ENCODE data around the gene TRIP13.

DNA sequence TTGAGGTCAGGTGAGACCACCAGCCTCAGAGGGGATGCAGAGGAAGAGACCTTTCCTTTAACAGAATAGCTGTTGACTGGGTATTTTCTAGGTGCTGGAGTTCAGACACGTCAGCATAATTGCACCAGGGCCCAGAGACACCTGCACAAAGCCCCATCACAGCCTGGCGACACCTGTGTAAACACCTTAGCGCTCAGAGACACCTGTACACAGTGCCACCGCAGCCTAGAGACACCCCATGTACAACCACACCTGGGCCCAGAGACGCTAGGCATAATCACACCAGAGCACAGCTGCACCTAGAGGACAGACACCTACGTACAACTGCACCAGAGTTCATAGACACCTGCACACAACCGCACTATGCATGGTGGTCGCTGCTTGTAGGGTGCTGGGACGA lies 1.0 kb downstream of the TRIP13 start:
- TF ChIP-seq POLR2AphosphoS5 (IDR thresholded peaks at IDR 0.05; ENCODE audit: borderline replicate concordance, low read depth, low read length) (no peak), EZH2 (IDR thresholded peaks at IDR 0.05) (no peak), FOXP2 (optimal IDR thresholded peaks at IDR 0.05; ENCODE audit: control extremely low read depth, extremely low read length, insufficient read depth) (no peak)
